Tibial nerve (tissue), 4 donors: ENCODE results near the gene PKP2. TPM values are rescaled to one million over a fixed set of nuclear protein-coding genes. Genes with fewer than 3 reads are reported as not detected.

Experiments
- DNase-seq, 2 donors: peaks; one replicate each; pipeline ENCODE4 v3.0.0-alpha.2; 2019; ENCODE audit warnings: low spot score in 2 of 2
- H3K27ac ChIP-seq, 4 donors: fragments of 200-600 bp; sonication (generic) in 3 of 4; one replicate each; pipeline ENCODE4 v1.5.1; 2017 to 2019; ENCODE audit warnings: mild to moderate bottlenecking in 1 of 4
- H3K27me3 ChIP-seq, 2 donors: fragments of 200-600 bp; sonication (generic) in 1 of 2; one replicate each; pipeline versions ENCODE4 v1.5.1 to v1.6.0; 2017 to 2019
- H3K36me3 ChIP-seq, 3 donors: fragments of 200-600 bp; sonication (generic); one replicate each; pipeline ENCODE4 v1.5.1; 2018 to 2019
- H3K4me1 ChIP-seq, 4 donors: fragments of 200-600 bp; sonication (generic) in 3 of 4; one replicate each; pipeline ENCODE4 v1.5.1; 2017 to 2019
- H3K4me3 ChIP-seq, 4 donors: fragments of 200-600 bp; sonication (generic) in 3 of 4; one replicate each; pipeline ENCODE4 v1.5.1; 2017 to 2019; ENCODE audit warnings: mild to moderate bottlenecking in 1 of 4, moderate library complexity in 1 of 4
- H3K9me3 ChIP-seq, 4 donors: fragments of 200-600 bp; sonication (generic) in 3 of 4; one replicate each; pipeline ENCODE4 v1.5.1; 2017 to 2019
- CTCF ChIP-seq, 5 experiments: fragments of 200-600 bp in 3 of 5; fragments of 450-650 bp in 2 of 5; sonication (generic) in 3 of 5; IDR thresholded peaks; one replicate each; pipeline ENCODE4 v1.5.1; 2016 to 2019; ENCODE audit warnings: antibody characterized with exemption in 5 of 5, mild to moderate bottlenecking in 3 of 5, moderate library complexity in 2 of 5
- EP300 ChIP-seq, 2 donors: sonication (generic); formaldehyde crosslinking; IDR thresholded peaks; one replicate each; pipeline ENCODE4 v1.6.1; 2017; ENCODE audit warnings: antibody characterized with exemption in 2 of 2, mild to moderate bottlenecking in 1 of 2
- POLR2A ChIP-seq, 2 donors: fragments of 450-650 bp; IDR thresholded peaks; one replicate each; pipeline ENCODE4 v1.6.1; 2017; ENCODE audit warnings: antibody characterized with exemption in 2 of 2, mild to moderate bottlenecking in 2 of 2, moderate library complexity in 2 of 2
- WGBS, 2 donors: methylation state at CpG; one replicate each; pipeline ENCODE4 v1.1.5; 2018; 5-methylcytosine and 5-hydroxymethylcytosine counted together
- total RNA-seq, 4 donors: library from RNA; depleted of rRNA; stranded (reverse); fragments of >200 nt; gene quantifications; one replicate each; pipeline ENCODE4 v1.1.0, GENCODE V29; 2016

Gene PKP2
- total RNA-seq, 4 donors from 2014 or later = 35.0 to 45.0 (median 42.5) TPM

GRCh38 chr12:32788405-32788804 lies 108.2 kb downstream of the PKP2 start:
- Histone ChIP-seq H3K27me3 (no peaks in the 10 kb centered on the region), H3K36me3 (peaks cover 0 to 18% (median 0%) of the 10 kb centered on the region in 3 donors), H3K4me1 (no peaks in the 10 kb centered on the region), H3K27ac (no peak overlapping the region), H3K4me3 (no peak overlapping the region), H3K9me3 (no peaks in the 10 kb centered on the region)
- TF ChIP-seq EP300 (IDR thresholded peaks at IDR 0.05) (no peak), CTCF (IDR thresholded peaks at IDR 0.05) (no peak)
- DNase-seq = no peak
- WGBS, 2 donors = 61 to 70% methylated on average over 4 of the region's 4 CpGs

- no peaks in the 10 kb centered on the region for H3K27me3 ChIP-seq
- WGBS, 2 donors = 54 to 58% methylated on average over 5 of the region's 5 CpGs
- no peak for DNase-seq
- peaks cover 0 to 6% (median 2%) of the 10 kb centered on the region in 4 donors for H3K4me1 ChIP-seq
- H3K27ac ChIP-seq = peak overlapping the region in 1 of 4 donors; percentile 59
- peaks cover 0 to 5% (median 0%) of the 10 kb centered on the region in 3 donors for H3K36me3 ChIP-seq
- H3K4me3 ChIP-seq = no peak overlapping the region
- TF ChIP-seq POLR2A (IDR thresholded peaks at IDR 0.05) = no peak
- H3K9me3 ChIP-seq = no peaks in the 10 kb centered on the region
Observed at GRCh38 chr12:32785557-32785956, 111.0 kb downstream of the PKP2 start.

GRCh38 chr12:32783029-32783428 lies 113.5 kb downstream of the PKP2 start:
- H3K27me3 ChIP-seq = no peaks in the 10 kb centered on the region
- peaks cover 0 to 21% (median 5%) of the 10 kb centered on the region in 4 donors for H3K4me1 ChIP-seq
- TF ChIP-seq POLR2A (IDR thresholded peaks at IDR 0.05) (no peak), CTCF (IDR thresholded peaks at IDR 0.05) (no peak), EP300 (IDR thresholded peaks at IDR 0.05) (no peak)
- H3K4me3 ChIP-seq = no peak overlapping the region
- no peak overlapping the region for H3K27ac ChIP-seq
- no peaks in the 10 kb centered on the region for H3K9me3 ChIP-seq
- no peaks in the 10 kb centered on the region for H3K36me3 ChIP-seq
- 39 to 47% methylated on average over 3 of the region's 3 CpGs for whole genome bisulfite sequencing, 2 donors
- DNase-seq = no peak

GRCh38 chr12:32780071-32780470 lies 116.5 kb downstream of the PKP2 start:
- peak overlapping the region in 2 of 4 donors; percentile 19 to 55 for H3K27ac ChIP-seq
- no peak for TF ChIP-seq POLR2A (IDR thresholded peaks at IDR 0.05)
- TF ChIP-seq EP300 (IDR thresholded peaks at IDR 0.05) = no peak
- no peak for TF ChIP-seq CTCF (IDR thresholded peaks at IDR 0.05)
- peaks cover 0 to 26% (median 5%) of the 10 kb centered on the region in 4 donors for H3K4me1 ChIP-seq
- no peaks in the 10 kb centered on the region for H3K9me3 ChIP-seq
- no peaks in the 10 kb centered on the region for H3K27me3 ChIP-seq
- no peak for DNase-seq
- no peak overlapping the region for H3K4me3 ChIP-seq
- 12 to 20% methylated on average over 1 of the region's 1 CpG for WGBS, 2 donors
- no peaks in the 10 kb centered on the region for H3K36me3 ChIP-seq

- Histone ChIP-seq H3K27me3 (no peaks in the 10 kb centered on the region), H3K36me3 (no peaks in the 10 kb centered on the region), H3K9me3 (no peaks in the 10 kb centered on the region), H3K4me3 (no peak overlapping the region), H3K4me1 (peaks cover 0 to 26% (median 5%) of the 10 kb centered on the region in 4 donors), H3K27ac (no peak overlapping the region)
- WGBS, 2 donors = 55 to 63% methylated on average over 6 of the region's 6 CpGs
- TF ChIP-seq EP300 (IDR thresholded peaks at IDR 0.05) = no peak
- TF ChIP-seq POLR2A (IDR thresholded peaks at IDR 0.05) = no peak
- no peak for TF ChIP-seq CTCF (IDR thresholded peaks at IDR 0.05)
- DNase-seq = no peak
Observed at GRCh38 chr12:32777691-32778175, 118.8 kb downstream of the PKP2 start.

GRCh38 chr12:32777159-32777558 lies 119.4 kb downstream of the PKP2 start:
- Histone ChIP-seq H3K27me3 (no peaks in the 10 kb centered on the region), H3K9me3 (no peaks in the 10 kb centered on the region), H3K27ac (no peak overlapping the region), H3K4me3 (no peak overlapping the region), H3K36me3 (no peaks in the 10 kb centered on the region), H3K4me1 (peaks cover 0 to 26% (median 5%) of the 10 kb centered on the region in 4 donors)
- no peak for TF ChIP-seq CTCF (IDR thresholded peaks at IDR 0.05)
- TF ChIP-seq EP300 (IDR thresholded peaks at IDR 0.05) = no peak
- no peak for TF ChIP-seq POLR2A (IDR thresholded peaks at IDR 0.05)
- no peak for DNase-seq
- WGBS, 2 donors = 67 to 71% methylated on average over 5 of the region's 5 CpGs
